ENCODE results near the gene CTNNBL1. TPM values are rescaled to one million over a fixed set of nuclear protein-coding genes. Genes with fewer than 3 reads are reported as not detected.

The CTNNBL1 gene
- total RNA-seq, 2 experiments from 2014 or later = 67.3 to 74.9 TPM

DNA sequence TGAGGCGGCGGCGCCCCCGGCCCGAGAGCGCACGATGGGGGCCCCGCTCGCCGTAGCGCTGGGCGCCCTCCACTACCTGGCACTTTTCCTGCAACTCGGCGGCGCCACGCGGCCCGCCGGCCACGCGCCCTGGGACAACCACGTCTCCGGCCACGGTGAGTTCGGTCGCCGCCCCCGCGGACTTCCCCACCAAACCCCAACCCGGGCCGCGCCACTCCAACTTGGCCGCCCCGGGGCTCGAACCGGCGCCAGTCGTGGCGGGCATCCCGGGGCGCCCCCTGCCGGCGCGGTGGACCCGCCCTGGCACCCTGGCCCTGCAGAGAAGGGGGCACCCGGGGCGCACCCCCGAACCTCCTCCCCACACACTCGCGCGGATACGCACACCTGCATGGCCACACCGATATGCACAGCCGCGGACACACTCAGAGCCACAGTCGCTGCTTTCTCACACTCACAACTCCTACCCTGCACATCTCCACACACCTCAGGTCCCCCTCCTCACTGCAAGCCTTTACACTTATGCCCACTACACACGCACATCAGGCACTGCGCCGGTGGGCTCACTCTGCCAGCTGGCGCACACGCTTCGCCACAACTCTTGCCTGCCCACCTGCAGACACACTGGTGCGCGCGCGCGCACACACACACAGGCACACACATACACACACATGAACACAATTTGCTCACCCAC is 209.6 kb downstream of the CTNNBL1 start:
- Mint-ChIP-seq H3K36me3 (ENCODE audit: low read depth) (no peaks in the 10 kb centered on the region), H3K4me1 (ENCODE audit: low read depth) (peaks cover 9% of the 10 kb centered on the region), H3K27me3 (peaks cover 53% of the 10 kb centered on the region), H3K27ac (no peak overlapping the region), H3K9me3 (no peaks in the 10 kb centered on the region), H3K4me3 (no peak overlapping the region)
- CTCF ChIA-PET = no interaction called here
- POLR2A ChIA-PET = no interaction called here
- no peak for DNase-seq
- TF ChIP-seq, protein P1, sequence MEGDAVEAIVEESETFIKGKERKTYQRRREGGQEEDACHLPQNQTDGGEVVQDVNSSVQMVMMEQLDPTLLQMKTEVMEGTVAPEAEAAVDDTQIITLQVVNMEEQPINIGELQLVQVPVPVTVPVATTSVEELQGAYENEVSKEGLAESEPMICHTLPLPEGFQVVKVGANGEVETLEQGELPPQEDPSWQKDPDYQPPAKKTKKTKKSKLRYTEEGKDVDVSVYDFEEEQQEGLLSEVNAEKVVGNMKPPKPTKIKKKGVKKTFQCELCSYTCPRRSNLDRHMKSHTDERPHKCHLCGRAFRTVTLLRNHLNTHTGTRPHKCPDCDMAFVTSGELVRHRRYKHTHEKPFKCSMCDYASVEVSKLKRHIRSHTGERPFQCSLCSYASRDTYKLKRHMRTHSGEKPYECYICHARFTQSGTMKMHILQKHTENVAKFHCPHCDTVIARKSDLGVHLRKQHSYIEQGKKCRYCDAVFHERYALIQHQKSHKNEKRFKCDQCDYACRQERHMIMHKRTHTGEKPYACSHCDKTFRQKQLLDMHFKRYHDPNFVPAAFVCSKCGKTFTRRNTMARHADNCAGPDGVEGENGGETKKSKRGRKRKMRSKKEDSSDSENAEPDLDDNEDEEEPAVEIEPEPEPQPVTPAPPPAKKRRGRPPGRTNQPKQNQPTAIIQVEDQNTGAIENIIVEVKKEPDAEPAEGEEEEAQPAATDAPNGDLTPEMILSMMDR (IDR thresholded peaks at IDR 0.05) = peak; percentile 58
- ATAC-seq = no peak
- intact Hi-C loops (cut with micrococcal nuclease) = no loop called here

DNA sequence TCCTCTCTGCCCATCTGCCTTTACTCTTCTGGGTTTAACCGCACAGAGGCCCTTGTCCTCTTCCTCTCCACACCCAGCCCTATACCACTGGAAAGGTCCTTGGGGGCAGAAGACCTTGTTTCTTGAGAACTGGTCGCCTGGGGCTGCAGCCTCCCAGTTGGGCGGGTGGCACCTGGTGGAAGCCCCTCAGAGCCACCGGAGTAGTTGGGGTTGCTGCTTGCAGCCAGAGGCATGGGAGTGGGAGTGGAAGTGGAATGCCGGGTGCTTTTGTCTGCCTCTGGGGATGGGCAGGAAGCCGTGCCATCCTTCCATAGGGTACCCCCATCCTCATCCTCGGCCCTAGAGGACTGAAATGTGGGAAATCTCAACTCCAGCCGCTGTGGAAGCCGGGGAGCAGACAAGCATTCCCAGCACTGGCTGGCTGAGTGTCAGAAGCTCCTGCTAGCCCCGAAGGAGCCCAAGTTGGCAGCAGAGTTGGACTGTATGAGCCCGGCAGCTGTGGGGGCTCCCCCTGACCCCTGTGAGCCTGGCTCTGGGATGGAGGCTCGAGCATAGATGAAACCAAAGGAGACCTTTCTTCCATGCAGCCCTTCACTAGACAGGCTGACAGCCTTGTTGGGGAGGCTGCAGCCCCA is 210.3 kb downstream of the CTNNBL1 start:
- ChIA-PET CTCF (no interaction called here), POLR2A (no interaction called here)
- TF ChIP-seq, protein P1 (IDR thresholded peaks at IDR 0.05) = no peak
- intact Hi-C loops (cut with micrococcal nuclease) = no loop called here
- H3K9me3 Mint-ChIP-seq = no peaks in the 10 kb centered on the region
- ATAC-seq (no peak), DNase-seq (no peak)
- H3K36me3 Mint-ChIP-seq (ENCODE audit: low read depth) = no peaks in the 10 kb centered on the region
- H3K27ac Mint-ChIP-seq = no peak overlapping the region
- H3K4me3 Mint-ChIP-seq = no peak overlapping the region
- peaks cover 9% of the 10 kb centered on the region for H3K4me1 Mint-ChIP-seq (ENCODE audit: low read depth)
- peaks cover 58% of the 10 kb centered on the region for H3K27me3 Mint-ChIP-seq

DNA sequence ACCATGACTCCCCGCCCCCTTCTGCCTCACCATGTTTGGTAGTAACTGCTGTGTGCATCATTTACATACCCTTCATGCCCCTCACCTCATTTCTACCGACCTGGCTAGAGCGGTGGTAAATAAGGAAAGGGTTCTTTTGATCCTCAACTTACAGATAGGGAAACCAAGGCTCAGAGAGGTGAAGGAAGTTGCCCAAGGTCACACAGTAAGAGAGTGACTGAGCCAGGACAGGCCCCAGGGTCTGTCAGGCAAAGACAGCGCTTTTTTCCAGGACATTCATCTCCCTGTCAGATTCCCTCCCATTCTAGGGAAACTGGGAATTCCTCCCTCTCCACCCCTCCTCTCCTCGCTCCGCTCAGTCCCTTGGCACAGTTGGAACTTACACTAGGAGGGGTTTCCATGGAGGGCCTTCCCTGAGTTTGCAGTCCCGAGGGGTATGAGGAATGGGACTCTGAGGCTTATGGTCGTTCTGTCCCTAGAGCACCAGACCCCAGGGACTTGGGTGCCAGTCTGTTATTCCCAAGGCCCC is 211.1 kb downstream of the CTNNBL1 start:
- Mint-ChIP-seq H3K4me1 (ENCODE audit: low read depth) (peaks cover 9% of the 10 kb centered on the region), H3K9me3 (no peaks in the 10 kb centered on the region), H3K27ac (no peak overlapping the region), H3K27me3 (peaks cover 53% of the 10 kb centered on the region), H3K36me3 (ENCODE audit: low read depth) (no peaks in the 10 kb centered on the region), H3K4me3 (no peak overlapping the region)
- CTCF ChIA-PET = interaction anchor here (1.5 kb wide), 1 partner anchor 13 kb away, joined by 4 read pairs; no protein-coding TSS in a partner anchor
- TF ChIP-seq, protein P1 (IDR thresholded peaks at IDR 0.05) = no peak
- POLR2A ChIA-PET = no interaction called here
- intact Hi-C loops (cut with micrococcal nuclease) = no loop called here
- no peak for ATAC-seq
- no peak for DNase-seq

DNA sequence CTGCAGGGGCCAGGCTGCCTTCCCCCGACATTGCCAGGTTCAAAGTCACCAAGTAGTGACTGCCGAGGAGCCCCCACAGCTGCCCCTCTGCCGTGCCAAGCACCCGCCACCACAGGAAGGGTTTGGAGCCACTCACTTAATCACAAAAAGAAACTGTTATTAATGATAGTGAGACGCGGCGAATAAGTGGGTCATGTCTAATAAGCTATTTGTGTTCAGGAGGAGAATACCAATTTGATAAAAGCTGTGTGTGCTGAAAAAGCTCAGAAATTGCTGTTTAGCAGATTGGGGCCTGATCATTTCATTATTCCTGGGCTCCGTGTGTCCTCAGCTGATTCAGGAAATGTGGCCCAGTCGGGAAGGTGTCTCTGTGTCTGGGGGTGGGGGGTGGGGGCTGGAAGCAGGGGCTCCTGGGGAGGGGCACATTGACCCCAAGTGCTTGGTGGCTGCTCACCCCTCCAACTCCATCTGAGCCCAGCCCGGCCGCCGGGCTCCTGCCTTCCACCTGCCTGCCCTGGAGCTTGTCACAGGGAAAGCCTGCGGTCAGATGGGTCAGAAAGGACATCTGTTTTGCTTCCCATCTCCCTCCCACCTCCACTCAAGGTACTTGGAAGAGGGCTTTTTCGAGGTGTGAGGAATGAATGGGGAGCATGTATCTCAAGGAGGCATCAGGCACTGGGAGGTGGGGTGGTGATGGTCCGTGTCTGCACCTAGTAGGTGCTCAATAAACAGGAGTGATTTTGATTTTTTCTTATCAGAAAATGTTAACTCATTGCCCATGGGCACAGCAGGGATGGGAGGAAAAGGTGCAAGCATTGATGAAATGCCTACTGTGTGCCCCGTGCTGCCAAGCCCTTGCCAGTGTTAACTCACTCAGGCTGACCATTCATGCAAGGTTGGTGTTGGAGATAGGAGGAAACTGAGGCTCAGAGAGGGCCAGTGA is 212.1 kb downstream of the CTNNBL1 start:
- CTCF ChIA-PET = interaction anchor here (1.5 kb wide), 1 partner anchor 12 kb away, joined by 4 read pairs; no protein-coding TSS in a partner anchor
- Mint-ChIP-seq H3K9me3 (no peaks in the 10 kb centered on the region), H3K36me3 (ENCODE audit: low read depth) (no peaks in the 10 kb centered on the region), H3K4me3 (no peak overlapping the region), H3K4me1 (ENCODE audit: low read depth) (peaks cover 9% of the 10 kb centered on the region), H3K27me3 (peaks cover 50% of the 10 kb centered on the region), H3K27ac (no peak overlapping the region)
- no peak for ATAC-seq
- POLR2A ChIA-PET = interaction anchor here (1.0 kb wide), 1 partner anchor 14 kb away, joined by 5 read pairs; no protein-coding TSS in a partner anchor
- TF ChIP-seq, protein P1 (IDR thresholded peaks at IDR 0.05) = no peak
- intact Hi-C loops (cut with micrococcal nuclease) = no loop called here
- no peak for DNase-seq
